Measurements from ENCODE around the gene STAC3.

The STAC3 gene

GRCh38 chr12:57240066-57240921 lies 10.7 kb downstream of the STAC3 start (continued):
- TF ChIP-seq PRDM10 (tag by site-specific recombination; IDR thresholded peaks at IDR 0.05) (peak; percentile 88), ZSCAN18 (tag by site-specific recombination; IDR thresholded peaks at IDR 0.05) (no peak), ZNF596 (tag by site-specific recombination; IDR thresholded peaks at IDR 0.05) (peak; percentile 50; the same call in 1 of the 2 replicates), ZNF132 (tag by site-specific recombination; IDR thresholded peaks at IDR 0.05; ENCODE audit: borderline replicate concordance) (no peak), ZNF639 (tag by site-specific recombination; IDR thresholded peaks at IDR 0.05) (no peak), ZNF239 (tag by site-specific recombination; IDR thresholded peaks at IDR 0.05) (no peak), ZNF660 (tag by site-specific recombination; IDR thresholded peaks at IDR 0.05) (peak; percentile 85; the same call in 1 of the 2 replicates), SP7 (tag by site-specific recombination; IDR thresholded peaks at IDR 0.05) (peak; percentile 62; the same call in 1 of the 2 replicates), SP3 (tag by site-specific recombination; IDR thresholded peaks at IDR 0.05) (peak; percentile 64), ZXDB (tag by site-specific recombination; IDR thresholded peaks at IDR 0.05) (no peak; the same call in 1 of the 2 replicates), ZNF776 (tag by site-specific recombination; IDR thresholded peaks at IDR 0.05; ENCODE audit: borderline replicate concordance) (no peak), OVOL3 (tag by site-specific recombination; IDR thresholded peaks at IDR 0.05) (no peak), INSM2 (tag by site-specific recombination; IDR thresholded peaks at IDR 0.05) (no peak), ZBTB48 (tag by site-specific recombination; IDR thresholded peaks at IDR 0.05) (no peak; the same call in 1 of the 2 replicates), ZNF18 (tag by site-specific recombination; IDR thresholded peaks at IDR 0.05) (peak; percentile 92), ZNF140 (tag by site-specific recombination; IDR thresholded peaks at IDR 0.05) (no peak)
- TF ChIP-seq, protein P1, sequence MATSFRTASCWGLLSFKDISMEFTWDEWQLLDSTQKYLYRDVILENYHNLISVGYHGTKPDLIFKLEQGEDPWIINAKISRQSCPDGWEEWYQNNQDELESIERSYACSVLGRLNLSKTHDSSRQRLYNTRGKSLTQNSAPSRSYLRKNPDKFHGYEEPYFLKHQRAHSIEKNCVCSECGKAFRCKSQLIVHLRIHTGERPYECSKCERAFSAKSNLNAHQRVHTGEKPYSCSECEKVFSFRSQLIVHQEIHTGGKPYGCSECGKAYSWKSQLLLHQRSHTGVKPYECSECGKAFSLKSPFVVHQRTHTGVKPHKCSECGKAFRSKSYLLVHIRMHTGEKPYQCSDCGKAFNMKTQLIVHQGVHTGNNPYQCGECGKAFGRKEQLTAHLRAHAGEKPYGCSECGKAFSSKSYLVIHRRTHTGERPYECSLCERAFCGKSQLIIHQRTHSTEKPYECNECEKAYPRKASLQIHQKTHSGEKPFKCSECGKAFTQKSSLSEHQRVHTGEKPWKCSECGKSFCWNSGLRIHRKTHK (tag by site-specific recombination; IDR thresholded peaks at IDR 0.05) = no peak
- TF ChIP-seq, protein P2, sequence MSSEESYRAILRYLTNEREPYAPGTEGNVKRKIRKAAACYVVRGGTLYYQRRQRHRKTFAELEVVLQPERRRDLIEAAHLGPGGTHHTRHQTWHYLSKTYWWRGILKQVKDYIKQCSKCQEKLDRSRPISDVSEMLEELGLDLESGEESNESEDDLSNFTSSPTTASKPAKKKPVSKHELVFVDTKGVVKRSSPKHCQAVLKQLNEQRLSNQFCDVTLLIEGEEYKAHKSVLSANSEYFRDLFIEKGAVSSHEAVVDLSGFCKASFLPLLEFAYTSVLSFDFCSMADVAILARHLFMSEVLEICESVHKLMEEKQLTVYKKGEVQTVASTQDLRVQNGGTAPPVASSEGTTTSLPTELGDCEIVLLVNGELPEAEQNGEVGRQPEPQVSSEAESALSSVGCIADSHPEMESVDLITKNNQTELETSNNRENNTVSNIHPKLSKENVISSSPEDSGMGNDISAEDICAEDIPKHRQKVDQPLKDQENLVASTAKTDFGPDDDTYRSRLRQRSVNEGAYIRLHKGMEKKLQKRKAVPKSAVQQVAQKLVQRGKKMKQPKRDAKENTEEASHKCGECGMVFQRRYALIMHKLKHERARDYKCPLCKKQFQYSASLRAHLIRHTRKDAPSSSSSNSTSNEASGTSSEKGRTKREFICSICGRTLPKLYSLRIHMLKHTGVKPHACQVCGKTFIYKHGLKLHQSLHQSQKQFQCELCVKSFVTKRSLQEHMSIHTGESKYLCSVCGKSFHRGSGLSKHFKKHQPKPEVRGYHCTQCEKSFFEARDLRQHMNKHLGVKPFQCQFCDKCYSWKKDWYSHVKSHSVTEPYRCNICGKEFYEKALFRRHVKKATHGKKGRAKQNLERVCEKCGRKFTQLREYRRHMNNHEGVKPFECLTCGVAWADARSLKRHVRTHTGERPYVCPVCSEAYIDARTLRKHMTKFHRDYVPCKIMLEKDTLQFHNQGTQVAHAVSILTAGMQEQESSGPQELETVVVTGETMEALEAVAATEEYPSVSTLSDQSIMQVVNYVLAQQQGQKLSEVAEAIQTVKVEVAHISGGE (tag by site-specific recombination; conservative IDR thresholded peaks at IDR 0.05; ENCODE audit: low read depth) = no peak
- TF ChIP-seq, protein P3, sequence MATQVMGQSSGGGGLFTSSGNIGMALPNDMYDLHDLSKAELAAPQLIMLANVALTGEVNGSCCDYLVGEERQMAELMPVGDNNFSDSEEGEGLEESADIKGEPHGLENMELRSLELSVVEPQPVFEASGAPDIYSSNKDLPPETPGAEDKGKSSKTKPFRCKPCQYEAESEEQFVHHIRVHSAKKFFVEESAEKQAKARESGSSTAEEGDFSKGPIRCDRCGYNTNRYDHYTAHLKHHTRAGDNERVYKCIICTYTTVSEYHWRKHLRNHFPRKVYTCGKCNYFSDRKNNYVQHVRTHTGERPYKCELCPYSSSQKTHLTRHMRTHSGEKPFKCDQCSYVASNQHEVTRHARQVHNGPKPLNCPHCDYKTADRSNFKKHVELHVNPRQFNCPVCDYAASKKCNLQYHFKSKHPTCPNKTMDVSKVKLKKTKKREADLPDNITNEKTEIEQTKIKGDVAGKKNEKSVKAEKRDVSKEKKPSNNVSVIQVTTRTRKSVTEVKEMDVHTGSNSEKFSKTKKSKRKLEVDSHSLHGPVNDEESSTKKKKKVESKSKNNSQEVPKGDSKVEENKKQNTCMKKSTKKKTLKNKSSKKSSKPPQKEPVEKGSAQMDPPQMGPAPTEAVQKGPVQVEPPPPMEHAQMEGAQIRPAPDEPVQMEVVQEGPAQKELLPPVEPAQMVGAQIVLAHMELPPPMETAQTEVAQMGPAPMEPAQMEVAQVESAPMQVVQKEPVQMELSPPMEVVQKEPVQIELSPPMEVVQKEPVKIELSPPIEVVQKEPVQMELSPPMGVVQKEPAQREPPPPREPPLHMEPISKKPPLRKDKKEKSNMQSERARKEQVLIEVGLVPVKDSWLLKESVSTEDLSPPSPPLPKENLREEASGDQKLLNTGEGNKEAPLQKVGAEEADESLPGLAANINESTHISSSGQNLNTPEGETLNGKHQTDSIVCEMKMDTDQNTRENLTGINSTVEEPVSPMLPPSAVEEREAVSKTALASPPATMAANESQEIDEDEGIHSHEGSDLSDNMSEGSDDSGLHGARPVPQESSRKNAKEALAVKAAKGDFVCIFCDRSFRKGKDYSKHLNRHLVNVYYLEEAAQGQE (tag by site-specific recombination; IDR thresholded peaks at IDR 0.05) = no peak

Data from HEK293 (cell line).